ENCODE results near the gene PPM1E. TPM values are rescaled to one million over a fixed set of nuclear protein-coding genes. Genes with fewer than 3 reads are reported as not detected.
"Not testable (repeated sequence)": the region's sequence is repeated elsewhere in the genome, so short reads cannot be mapped to it uniquely, and the experiment has no call there.

The PPM1E gene
- polyA plus RNA-seq, 4 donors = under 0.01 to 0.34 (median 0.17) TPM

DNA sequence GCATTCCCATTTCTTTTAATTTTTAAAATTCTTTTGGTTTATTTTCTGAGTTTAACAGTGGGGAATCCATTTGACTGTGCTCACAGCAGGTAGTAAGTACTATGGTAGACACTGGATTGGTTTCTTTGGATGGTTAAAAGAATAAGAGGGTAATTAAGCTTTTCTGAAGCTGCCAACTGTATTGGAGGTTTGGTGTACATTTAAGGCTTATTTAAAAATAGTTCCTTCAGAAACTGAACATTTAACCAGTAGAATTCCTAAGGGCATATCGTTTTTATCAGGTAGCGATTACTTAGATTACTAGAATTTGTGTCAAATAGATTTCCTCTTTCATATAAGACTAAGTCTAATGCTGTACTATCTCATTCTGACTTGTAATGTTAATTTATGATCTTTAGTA is 162.4 kb downstream of the PPM1E start:
- Histone ChIP-seq H3K36me3 (ENCODE audit: control insufficient read depth in 3 of 3, insufficient read depth in 2 of 3, low read depth in 1 of 3, low read length in 3 of 3) (no peaks in the 10 kb centered on the region), H3K9me3 (ENCODE audit: control insufficient read depth in 2 of 2, insufficient read depth in 1 of 2, low read depth in 1 of 2, low read length in 1 of 2) (no peaks in the 10 kb centered on the region), H3K4me1 (ENCODE audit: control insufficient read depth in 3 of 3, insufficient read depth in 2 of 3, low read depth in 1 of 3, low read length in 2 of 3) (no peaks in the 10 kb centered on the region), H3K27ac (ENCODE audit: low read depth in 1 of 3, low read length in 2 of 3) (no peak overlapping the region), H3K4me3 (ENCODE audit: low read depth in 1 of 3, low read length in 3 of 3) (no peak overlapping the region), H3K27me3 (ENCODE audit: control insufficient read depth in 3 of 3, insufficient read depth in 3 of 3, low read length in 3 of 3) (no peaks in the 10 kb centered on the region)
- DNase-seq = no peak
- 75 to 82% (median 77%) methylated on average over 2 of the region's 2 CpGs for WGBS, 3 donors
- no peak for FAIRE-seq

DNA sequence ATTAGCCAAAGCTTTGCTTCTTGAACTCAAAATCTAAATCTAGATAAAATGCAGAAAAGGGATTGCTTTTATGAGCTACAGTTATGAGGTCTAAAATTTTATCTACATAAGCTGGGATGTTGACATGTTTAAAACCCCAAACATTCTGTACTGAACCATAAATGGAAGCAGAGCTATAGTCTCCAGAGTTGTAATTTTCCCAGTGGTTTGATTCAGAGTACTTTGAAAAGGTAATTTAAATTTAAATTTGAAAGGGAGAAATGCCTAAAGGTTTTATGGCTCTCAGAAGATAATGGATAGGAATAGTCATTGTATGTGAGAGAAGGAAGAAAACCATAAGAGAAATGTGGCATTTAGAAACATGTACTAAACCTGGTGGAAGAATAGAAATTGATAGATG is 163.2 kb downstream of the PPM1E start:
- Histone ChIP-seq H3K36me3 (ENCODE audit: control insufficient read depth in 3 of 3, insufficient read depth in 2 of 3, low read depth in 1 of 3, low read length in 3 of 3) (no peaks in the 10 kb centered on the region), H3K9me3 (ENCODE audit: control insufficient read depth in 2 of 2, insufficient read depth in 1 of 2, low read depth in 1 of 2, low read length in 1 of 2) (no peaks in the 10 kb centered on the region), H3K4me3 (ENCODE audit: low read depth in 1 of 3, low read length in 3 of 3) (no peak overlapping the region), H3K27me3 (ENCODE audit: control insufficient read depth in 3 of 3, insufficient read depth in 3 of 3, low read length in 3 of 3) (no peaks in the 10 kb centered on the region), H3K4me1 (ENCODE audit: control insufficient read depth in 3 of 3, insufficient read depth in 2 of 3, low read depth in 1 of 3, low read length in 2 of 3) (no peaks in the 10 kb centered on the region), H3K27ac (ENCODE audit: low read depth in 1 of 3, low read length in 2 of 3) (no peak overlapping the region)
- FAIRE-seq (no peak), DNase-seq (no peak)

DNA sequence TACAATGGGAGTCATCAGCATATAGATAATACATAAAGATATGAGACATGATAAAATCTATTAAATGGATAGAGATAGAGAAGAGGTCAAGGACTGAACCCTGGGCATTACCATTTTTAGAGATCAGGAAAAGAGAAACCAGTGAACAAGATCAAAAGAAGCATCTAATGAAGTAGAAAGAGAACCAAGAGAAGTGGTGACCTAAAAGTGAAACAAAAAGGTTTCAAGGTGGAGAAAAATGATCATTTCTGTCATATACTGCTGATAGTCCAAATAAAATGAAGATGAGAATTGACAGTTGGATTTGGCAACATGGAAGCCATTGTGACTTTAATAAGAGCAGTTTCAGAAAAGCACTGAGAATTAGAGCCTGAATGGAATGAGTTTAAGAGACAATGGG is 165.1 kb downstream of the PPM1E start:
- H3K36me3 ChIP-seq (ENCODE audit: control insufficient read depth in 3 of 3, insufficient read depth in 2 of 3, low read depth in 1 of 3, low read length in 3 of 3) = no peaks in the 10 kb centered on the region
- no peak for FAIRE-seq

DNA sequence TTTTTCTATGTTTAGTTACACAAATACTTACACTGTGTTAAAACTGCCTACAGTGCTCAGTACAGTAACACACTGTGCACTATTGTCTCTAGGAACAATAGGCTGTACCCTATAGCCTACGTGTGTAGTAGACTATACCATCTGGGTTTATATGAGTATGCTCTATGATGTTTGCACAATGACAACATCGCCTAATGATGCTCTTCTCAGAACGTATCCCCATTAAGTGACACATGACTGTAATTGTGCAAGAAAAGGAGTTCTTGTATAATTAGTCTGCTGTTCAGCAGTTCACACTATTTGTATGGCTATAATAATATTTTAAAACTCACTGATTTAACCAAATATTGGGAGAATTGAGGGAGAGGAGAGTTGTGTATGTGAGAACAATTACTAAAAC is 177.3 kb downstream of the PPM1E start:
- H3K36me3 ChIP-seq (ENCODE audit: control insufficient read depth in 3 of 3, insufficient read depth in 2 of 3, low read depth in 1 of 3, low read length in 3 of 3) = no peaks in the 10 kb centered on the region
- no peak for FAIRE-seq

More for the DNA sequence above, 165.1 kb downstream of the PPM1E start:
- Histone ChIP-seq H3K4me3 (ENCODE audit: low read depth in 1 of 3, low read length in 3 of 3) (no peak overlapping the region), H3K9me3 (ENCODE audit: control insufficient read depth in 2 of 2, insufficient read depth in 1 of 2, low read depth in 1 of 2, low read length in 1 of 2) (no peaks in the 10 kb centered on the region), H3K27ac (ENCODE audit: low read depth in 1 of 3, low read length in 2 of 3) (no peak overlapping the region), H3K4me1 (ENCODE audit: control insufficient read depth in 3 of 3, insufficient read depth in 2 of 3, low read depth in 1 of 3, low read length in 2 of 3) (no peaks in the 10 kb centered on the region), H3K27me3 (ENCODE audit: control insufficient read depth in 3 of 3, insufficient read depth in 3 of 3, low read length in 3 of 3) (no peaks in the 10 kb centered on the region)
- no peak for DNase-seq

DNA sequence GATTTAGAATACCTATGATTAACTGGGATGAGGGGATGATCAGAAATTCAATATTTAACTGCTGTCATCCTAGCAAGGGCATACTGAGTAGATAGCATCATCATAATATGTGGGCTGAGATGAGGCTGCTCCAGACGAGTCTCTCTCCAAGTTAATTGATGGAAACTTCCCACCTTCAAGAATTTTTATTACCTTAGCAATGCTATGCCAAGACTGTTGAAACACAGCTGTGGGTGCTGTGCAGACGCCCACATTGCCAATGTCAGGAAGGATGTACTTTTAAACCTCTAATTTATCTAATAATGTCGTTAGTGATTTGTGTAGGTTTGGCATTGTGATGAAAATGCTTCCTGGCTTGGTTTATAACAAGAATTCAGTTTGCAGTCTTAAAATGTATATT is 180.6 kb downstream of the PPM1E start:
- H3K9me3 ChIP-seq (ENCODE audit: control insufficient read depth in 2 of 2, insufficient read depth in 1 of 2, low read depth in 1 of 2, low read length in 1 of 2) = no peaks in the 10 kb centered on the region
- H3K4me3 ChIP-seq (ENCODE audit: low read depth in 1 of 3, low read length in 3 of 3) = no peak overlapping the region
- no peaks in the 10 kb centered on the region for H3K36me3 ChIP-seq (ENCODE audit: control insufficient read depth in 3 of 3, insufficient read depth in 2 of 3, low read depth in 1 of 3, low read length in 3 of 3)
- DNase-seq (no peak), FAIRE-seq (no peak)
- WGBS, 3 donors = 19 to 36% (median 19%) methylated on average over 3 of the region's 3 CpGs
- no peaks in the 10 kb centered on the region for H3K4me1 ChIP-seq (ENCODE audit: control insufficient read depth in 3 of 3, insufficient read depth in 2 of 3, low read depth in 1 of 3, low read length in 2 of 3)
- no peaks in the 10 kb centered on the region for H3K27me3 ChIP-seq (ENCODE audit: control insufficient read depth in 3 of 3, insufficient read depth in 3 of 3, low read length in 3 of 3)
- H3K27ac ChIP-seq (ENCODE audit: low read depth in 1 of 3, low read length in 2 of 3) = no peak overlapping the region

More for the DNA sequence above, 177.3 kb downstream of the PPM1E start:
- WGBS, 3 donors = 71 to 80% (median 72%) methylated on average over 3 of the region's 3 CpGs
- no peak for DNase-seq
- H3K27ac ChIP-seq (ENCODE audit: low read depth in 1 of 3, low read length in 2 of 3) = no peak overlapping the region
- H3K9me3 ChIP-seq (ENCODE audit: control insufficient read depth in 2 of 2, insufficient read depth in 1 of 2, low read depth in 1 of 2, low read length in 1 of 2) = no peaks in the 10 kb centered on the region
- H3K27me3 ChIP-seq (ENCODE audit: control insufficient read depth in 3 of 3, insufficient read depth in 3 of 3, low read length in 3 of 3) = no peaks in the 10 kb centered on the region
- H3K4me1 ChIP-seq (ENCODE audit: control insufficient read depth in 3 of 3, insufficient read depth in 2 of 3, low read depth in 1 of 3, low read length in 2 of 3) = no peaks in the 10 kb centered on the region
- no peak overlapping the region for H3K4me3 ChIP-seq (ENCODE audit: low read depth in 1 of 3, low read length in 3 of 3)

DNA sequence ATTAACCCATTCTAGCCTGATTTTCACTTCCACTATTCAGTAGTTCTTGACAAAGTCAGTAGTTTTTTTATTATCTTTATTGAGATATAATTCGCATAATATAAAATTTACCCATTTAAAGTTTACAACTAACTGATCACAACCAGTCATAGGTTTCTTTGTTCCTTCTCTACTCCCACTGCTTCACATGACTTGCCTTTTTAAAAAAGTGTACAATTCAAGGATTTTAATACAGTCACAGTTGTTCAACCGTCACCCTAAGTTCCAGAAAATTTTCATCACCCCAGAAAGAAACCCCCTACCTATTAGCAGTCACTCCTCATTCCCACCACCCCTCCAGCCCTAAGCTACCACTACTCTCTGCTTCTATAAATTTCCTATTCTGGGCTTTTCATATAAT is 188.5 kb downstream of the PPM1E start:
- Histone ChIP-seq H3K4me3 (ENCODE audit: low read depth in 1 of 3, low read length in 3 of 3) (no peak overlapping the region), H3K36me3 (ENCODE audit: control insufficient read depth in 3 of 3, insufficient read depth in 2 of 3, low read depth in 1 of 3, low read length in 3 of 3) (no peaks in the 10 kb centered on the region), H3K27me3 (ENCODE audit: control insufficient read depth in 3 of 3, insufficient read depth in 3 of 3, low read length in 3 of 3) (no peaks in the 10 kb centered on the region), H3K4me1 (ENCODE audit: control insufficient read depth in 3 of 3, insufficient read depth in 2 of 3, low read depth in 1 of 3, low read length in 2 of 3) (no peaks in the 10 kb centered on the region), H3K9me3 (ENCODE audit: control insufficient read depth in 2 of 2, insufficient read depth in 1 of 2, low read depth in 1 of 2, low read length in 1 of 2) (peaks cover 0 to 6% of the 10 kb centered on the region in 2 donors), H3K27ac (ENCODE audit: low read depth in 1 of 3, low read length in 2 of 3) (no peak overlapping the region)
- 80 to 87% (median 87%) methylated on average over 2 of the region's 2 CpGs for WGBS, 3 donors
- DNase-seq = no peak
- no peak for FAIRE-seq

DNA sequence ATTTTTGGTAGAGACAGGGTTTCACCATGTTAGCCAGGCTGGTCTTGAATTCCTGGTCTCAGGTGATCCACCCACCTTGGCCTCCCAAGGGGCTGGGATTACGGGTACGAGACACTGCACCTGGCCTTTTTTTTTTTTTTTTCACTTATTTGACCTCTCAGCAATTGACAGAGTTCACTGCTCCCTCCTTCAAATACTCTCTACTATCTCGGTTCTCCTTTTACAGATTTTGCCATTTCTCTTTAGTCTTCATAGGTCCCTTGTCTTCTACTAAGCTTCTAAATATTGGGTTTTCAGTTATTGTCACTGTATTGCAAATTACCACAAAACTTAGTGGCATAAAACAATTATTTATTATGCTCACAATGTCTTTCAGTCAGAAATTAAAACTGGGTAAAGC is 191.8 kb downstream of the PPM1E start:
- no peaks in the 10 kb centered on the region for H3K36me3 ChIP-seq (ENCODE audit: control insufficient read depth in 3 of 3, insufficient read depth in 2 of 3, low read depth in 1 of 3, low read length in 3 of 3)
- FAIRE-seq = no peak
- 84 to 88% (median 86%) methylated on average over 3 of the region's 3 CpGs for WGBS, 3 donors

DNA sequence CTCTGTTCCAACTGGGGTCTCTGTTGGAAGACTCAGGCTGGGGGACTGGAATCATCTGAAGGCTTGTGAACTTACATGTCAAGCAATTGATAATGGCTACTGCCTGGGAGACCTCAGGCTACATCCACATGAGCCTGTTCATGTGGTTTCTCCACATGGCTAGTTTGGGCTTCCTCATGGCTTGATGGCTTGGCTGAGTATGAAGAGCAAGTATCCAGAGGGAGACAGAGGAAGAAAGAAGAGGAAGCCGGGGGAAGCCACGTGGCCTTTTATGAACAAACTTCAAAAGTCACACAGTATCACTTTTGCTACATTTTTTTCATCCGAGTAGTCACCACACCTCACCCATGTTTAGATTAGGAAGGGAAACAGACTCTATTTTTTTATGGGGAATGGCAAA is 192.2 kb downstream of the PPM1E start:
- H3K4me1 ChIP-seq (ENCODE audit: control insufficient read depth in 3 of 3, insufficient read depth in 2 of 3, low read depth in 1 of 3, low read length in 2 of 3) = no peaks in the 10 kb centered on the region
- no peaks in the 10 kb centered on the region for H3K36me3 ChIP-seq (ENCODE audit: control insufficient read depth in 3 of 3, insufficient read depth in 2 of 3, low read depth in 1 of 3, low read length in 3 of 3)
- H3K27ac ChIP-seq (ENCODE audit: low read depth in 1 of 3, low read length in 2 of 3) = no peak overlapping the region
- H3K27me3 ChIP-seq (ENCODE audit: control insufficient read depth in 3 of 3, insufficient read depth in 3 of 3, low read length in 3 of 3) = no peaks in the 10 kb centered on the region
- WGBS, 3 donors = 65 to 83% (median 74%) methylated on average over 3 of the region's 3 CpGs
- H3K9me3 ChIP-seq (ENCODE audit: control insufficient read depth in 2 of 2, insufficient read depth in 1 of 2, low read depth in 1 of 2, low read length in 1 of 2) = peaks cover 0 to 31% of the 10 kb centered on the region in 2 donors
- no peak overlapping the region for H3K4me3 ChIP-seq (ENCODE audit: low read depth in 1 of 3, low read length in 3 of 3)
- DNase-seq (no peak), FAIRE-seq (no peak)

More for the DNA sequence above, 191.8 kb downstream of the PPM1E start:
- Histone ChIP-seq H3K27me3 (ENCODE audit: control insufficient read depth in 3 of 3, insufficient read depth in 3 of 3, low read length in 3 of 3) (no peaks in the 10 kb centered on the region), H3K27ac (ENCODE audit: low read depth in 1 of 3, low read length in 2 of 3) (no peak overlapping the region), H3K9me3 (ENCODE audit: control insufficient read depth in 2 of 2, insufficient read depth in 1 of 2, low read depth in 1 of 2, low read length in 1 of 2) (peaks cover 0 to 29% of the 10 kb centered on the region in 2 donors), H3K4me1 (ENCODE audit: control insufficient read depth in 3 of 3, insufficient read depth in 2 of 3, low read depth in 1 of 3, low read length in 2 of 3) (no peaks in the 10 kb centered on the region), H3K4me3 (ENCODE audit: low read depth in 1 of 3, low read length in 3 of 3) (no peak overlapping the region)
- DNase-seq = no peak

DNA sequence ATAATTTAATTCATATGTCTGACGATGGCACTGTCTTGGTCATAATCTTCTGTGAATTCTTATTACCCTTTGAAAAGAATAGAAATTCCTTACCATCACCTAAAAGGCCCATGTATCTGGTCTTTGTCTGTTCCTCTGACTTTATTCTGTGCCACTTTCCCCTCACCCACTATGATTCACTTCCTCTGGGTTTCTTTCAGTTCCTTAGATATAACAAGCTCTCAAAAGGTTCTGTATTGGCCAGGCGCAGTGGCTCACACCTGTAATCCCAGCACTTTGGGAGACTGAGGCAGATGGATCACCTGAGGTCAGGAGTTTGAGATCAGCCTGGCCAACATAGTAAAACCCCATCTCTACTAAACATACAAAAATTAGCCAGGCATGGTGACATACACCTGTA is 198.7 kb downstream of the PPM1E start:
- WGBS, 3 donors = 79 to 91% (median 84%) methylated on average over 2 of the region's 2 CpGs

More for the DNA sequence above, 198.7 kb downstream of the PPM1E start:
- H3K27me3 ChIP-seq (ENCODE audit: control insufficient read depth in 3 of 3, insufficient read depth in 3 of 3, low read length in 3 of 3); H3K27ac ChIP-seq (ENCODE audit: low read depth in 1 of 3, low read length in 2 of 3); DNase-seq; H3K4me3 ChIP-seq (ENCODE audit: low read depth in 1 of 3, low read length in 3 of 3); H3K36me3 ChIP-seq (ENCODE audit: control insufficient read depth in 3 of 3, insufficient read depth in 2 of 3, low read depth in 1 of 3, low read length in 3 of 3); FAIRE-seq; H3K4me1 ChIP-seq (ENCODE audit: control insufficient read depth in 3 of 3, insufficient read depth in 2 of 3, low read depth in 1 of 3, low read length in 2 of 3): not testable (repeated sequence)
- H3K9me3 ChIP-seq (ENCODE audit: control insufficient read depth in 2 of 2, insufficient read depth in 1 of 2, low read depth in 1 of 2, low read length in 1 of 2) = peaks cover 0 to 25% of the 10 kb centered on the region in 2 donors

Measured in small intestine (tissue), 7 donors.